Measurements from ENCODE around the gene ZNF644.
"Not testable (repeated sequence)": the region's sequence is repeated elsewhere in the genome, so short reads cannot be mapped to it uniquely, and the experiment has no call there.

ZNF644 gene

GRCh38 chr1:90928231-90928630, 93.6 kb downstream of the ZNF644 start:
- not testable (repeated sequence) for DNase-seq (ENCODE audit: low read depth in 1 of 2, low spot score in 1 of 2)

- not testable (repeated sequence) for DNase-seq (ENCODE audit: low read depth in 1 of 2, low spot score in 1 of 2)
These were observed 94.2 kb downstream of the ZNF644 start for GRCh38 chr1:90927674-90928073.

- DNase-seq (ENCODE audit: low read depth in 1 of 2, low spot score in 1 of 2), result no peak
These were observed 94.9 kb downstream of the ZNF644 start for GRCh38 chr1:90926971-90927370.

- DNase-seq (ENCODE audit: low read depth in 1 of 2, low spot score in 1 of 2), result no peak
These were observed 95.6 kb downstream of the ZNF644 start for GRCh38 chr1:90925928-90926869.

- no peak for DNase-seq (ENCODE audit: low read depth in 1 of 2, low spot score in 1 of 2)
These were observed 96.9 kb downstream of the ZNF644 start for GRCh38 chr1:90924982-90925381.

GRCh38 chr1:90922996-90923395, 98.8 kb downstream of the ZNF644 start:
- DNase-seq (ENCODE audit: low read depth in 1 of 2, low spot score in 1 of 2), result no peak

- DNase-seq (ENCODE audit: low read depth in 1 of 2, low spot score in 1 of 2), result no peak
These were observed 99.6 kb downstream of the ZNF644 start for GRCh38 chr1:90922202-90922601.

- no peak for DNase-seq (ENCODE audit: low read depth in 1 of 2, low spot score in 1 of 2)
These were observed 101.9 kb downstream of the ZNF644 start for GRCh38 chr1:90919900-90920299.

- DNase-seq (ENCODE audit: low read depth in 1 of 2, low spot score in 1 of 2), result no peak
These were observed 102.6 kb downstream of the ZNF644 start for GRCh38 chr1:90919190-90919719.

- no peak for DNase-seq (ENCODE audit: low read depth in 1 of 2, low spot score in 1 of 2)
These were observed 110.5 kb downstream of the ZNF644 start for GRCh38 chr1:90911353-90911752.

GRCh38 chr1:90902672-90903071, 119.2 kb downstream of the ZNF644 start:
- DNase-seq (ENCODE audit: low read depth in 1 of 2, low spot score in 1 of 2), result no peak

- no peak for DNase-seq (ENCODE audit: low read depth in 1 of 2, low spot score in 1 of 2)
These were observed 122.6 kb downstream of the ZNF644 start for GRCh38 chr1:90899263-90899662.

GRCh38 chr1:90893679-90894078, 128.2 kb downstream of the ZNF644 start:
- DNase-seq (ENCODE audit: low read depth in 1 of 2, low spot score in 1 of 2), result not testable (repeated sequence)

GRCh38 chr1:90892884-90893283, 129.0 kb downstream of the ZNF644 start:
- not testable (repeated sequence) for DNase-seq (ENCODE audit: low read depth in 1 of 2, low spot score in 1 of 2)

- DNase-seq (ENCODE audit: low read depth in 1 of 2, low spot score in 1 of 2), result not testable (repeated sequence)
These were observed 129.6 kb downstream of the ZNF644 start for GRCh38 chr1:90892196-90892595.

GRCh38 chr1:90891756-90892155, 130.1 kb downstream of the ZNF644 start:
- DNase-seq (ENCODE audit: low read depth in 1 of 2, low spot score in 1 of 2), result not testable (repeated sequence)

- DNase-seq (ENCODE audit: low read depth in 1 of 2, low spot score in 1 of 2), result no peak
These were observed 139.6 kb downstream of the ZNF644 start for GRCh38 chr1:90882221-90882620.

GRCh38 chr1:90881034-90881433, 140.8 kb downstream of the ZNF644 start:
- DNase-seq (ENCODE audit: low read depth in 1 of 2, low spot score in 1 of 2), result no peak

GRCh38 chr1:90879281-90879680, 142.6 kb downstream of the ZNF644 start:
- DNase-seq (ENCODE audit: low read depth in 1 of 2, low spot score in 1 of 2), result no peak

- DNase-seq (ENCODE audit: low read depth in 1 of 2, low spot score in 1 of 2), result no peak
These were observed 145.7 kb downstream of the ZNF644 start for GRCh38 chr1:90876101-90876500.
